GM23338 (cell line): ENCODE results near the gene SDR42E1. TPM values are rescaled to one million over a fixed set of nuclear protein-coding genes. Genes with fewer than 3 reads are reported as not detected.

Experiments
- ATAC-seq: fragments of 200-7000 bp; cut with Tn5 transposase; 3 replicates; pipeline ENCODE4 v1.9.1; 2020
- DNase-seq: peaks from one replicate; pipeline ENCODE4 v3.0.0-alpha.2; 2015; ENCODE audit warnings: low spot score
- H2AFZ ChIP-seq: fragments of 200-600 bp; sonication (generic); 2 replicates; pipeline ENCODE4 v1.8.0; 2016; ENCODE audit warnings: antibody characterized with exemption, mild to moderate bottlenecking, moderate library complexity
- H3F3A ChIP-seq: fragments of 200-600 bp; sonication (generic); replicated peaks from 2 replicates; pipeline ENCODE4 v1.8.0; 2017; ENCODE audit warnings: antibody characterized with exemption, mixed run types, low read depth
- H3K27ac ChIP-seq: fragments of 200-600 bp; sonication (generic); 2 replicates; pipeline ENCODE4 v1.6.1; 2016; ENCODE audit warnings: low read depth
- H3K27me3 ChIP-seq: fragments of 200-600 bp; sonication (generic); 2 replicates; pipeline ENCODE4 v1.8.0; 2016; ENCODE audit warnings: mild to moderate bottlenecking, mixed run types, moderate library complexity; ENCODE audit not compliant: insufficient read depth
- H3K36me3 ChIP-seq: fragments of 200-600 bp; sonication (generic); 2 replicates; pipeline ENCODE4 v1.8.0; 2016; ENCODE audit warnings: mild to moderate bottlenecking; ENCODE audit not compliant: insufficient read depth
- H3K4me1 ChIP-seq: fragments of 200-600 bp; sonication (generic); 2 replicates; pipeline ENCODE4 v1.8.0; 2016; ENCODE audit warnings: mild to moderate bottlenecking, moderate library complexity; ENCODE audit not compliant: insufficient read depth
- H3K4me2 ChIP-seq: fragments of 200-600 bp; sonication (generic); 2 replicates; pipeline ENCODE4 v1.7.1; 2017; ENCODE audit warnings: mixed run types
- H3K4me3 ChIP-seq: fragments of 200-600 bp; sonication (generic); 2 replicates; pipeline ENCODE4 v1.6.1; 2016; ENCODE audit warnings: mixed run types
- H3K79me2 ChIP-seq: fragments of 200-600 bp; sonication (generic); replicated peaks from 2 replicates; pipeline ENCODE4 v1.8.0; 2017; ENCODE audit warnings: mild to moderate bottlenecking; ENCODE audit not compliant: insufficient read depth
- H3K9me2 ChIP-seq: fragments of 200-600 bp; sonication (generic); 2 replicates; pipeline ENCODE4 v1.8.0; 2017; ENCODE audit not compliant: insufficient read depth
- H4K20me1 ChIP-seq: fragments of 200-600 bp; sonication (generic); replicated peaks from 2 replicates; pipeline ENCODE4 v1.8.0; 2017; ENCODE audit warnings: mild to moderate bottlenecking; ENCODE audit not compliant: insufficient read depth
- H3K27ac Mint-ChIP-seq: 2 replicates; pipeline ENCODE4 v1.8.0; 2020; ENCODE audit warnings: inconsistent platforms, mild to moderate bottlenecking, moderate library complexity, mixed read lengths
- H3K27me3 Mint-ChIP-seq: 3 replicates; pipeline ENCODE4 v1.8.0; 2022; ENCODE audit warnings: low read depth, mild to moderate bottlenecking, moderate library complexity, mixed read lengths, inconsistent platforms; ENCODE audit not compliant: insufficient read depth, poor library complexity
- H3K36me3 Mint-ChIP-seq: 3 replicates; pipeline ENCODE4 v1.8.0; 2021; ENCODE audit warnings: low read depth, mild to moderate bottlenecking, inconsistent platforms, moderate library complexity, mixed read lengths
- H3K4me1 Mint-ChIP-seq: 3 replicates; pipeline ENCODE4 v1.8.0; 2020; ENCODE audit warnings: mild to moderate bottlenecking, inconsistent platforms, mixed read lengths
- H3K4me3 Mint-ChIP-seq: 3 replicates; pipeline ENCODE4 v1.8.0; 2021; ENCODE audit warnings: moderate library complexity, mild to moderate bottlenecking, inconsistent platforms, mixed read lengths
- H3K9me3 Mint-ChIP-seq: 3 replicates; pipeline ENCODE4 v1.8.0; 2020; ENCODE audit warnings: moderate library complexity, mild to moderate bottlenecking, inconsistent platforms, mixed read lengths
- CREB1 ChIP-seq: fragments of 250-450 bp; sonication (Bioruptor Pico); IDR thresholded peaks from 2 replicates; pipeline ENCODE4 v1.5.0; 2020; ENCODE audit warnings: low read depth, mild to moderate bottlenecking, moderate library complexity
- CTCF ChIP-seq, 2 experiments: fragments of 200-600 bp in 1 of 2; sonication (generic) in 1 of 2; conservative IDR thresholded peaks; 2 replicates each; pipeline versions ENCODE4 v1.5.1 to v1.6.1; 2016 to 2017; ENCODE audit warnings: antibody characterized with exemption in 2 of 2, low read depth in 2 of 2, mild to moderate bottlenecking in 2 of 2, moderate library complexity in 1 of 2
- ETS1 ChIP-seq: IDR thresholded peaks from 2 replicates; pipeline ENCODE4 v1.6.1; 2016; ENCODE audit warnings: antibody characterized with exemption
- EZH2 ChIP-seq: fragments of 200-600 bp; sonication (generic); IDR thresholded peaks from one replicate; pipeline ENCODE4 v1.8.0; 2017; ENCODE audit warnings: antibody characterized with exemption, mild to moderate bottlenecking, low read depth; ENCODE audit not compliant: unreplicated experiment
- EZH2phosphoT487 ChIP-seq: fragments of 200-600 bp; sonication (generic); IDR thresholded peaks from one replicate; pipeline ENCODE4 v1.8.1; 2018; ENCODE audit warnings: antibody characterized with exemption; ENCODE audit not compliant: unreplicated experiment
- JUNB ChIP-seq: IDR thresholded peaks from one replicate; pipeline ENCODE4 v1.6.1; 2016; ENCODE audit warnings: antibody characterized with exemption; ENCODE audit not compliant: unreplicated experiment
- NANOG ChIP-seq: IDR thresholded peaks from 2 replicates; pipeline ENCODE4 v1.6.1; 2016; ENCODE audit warnings: antibody characterized with exemption, borderline replicate concordance
- POLR2AphosphoS5 ChIP-seq: IDR thresholded peaks from 2 replicates; pipeline ENCODE4 v1.6.1; 2016; ENCODE audit warnings: antibody characterized with exemption, low read depth
- REST ChIP-seq: IDR thresholded peaks from one replicate; pipeline ENCODE4 v1.6.1; 2018; ENCODE audit warnings: antibody characterized with exemption; ENCODE audit not compliant: unreplicated experiment
- STAT1 ChIP-seq: IDR thresholded peaks from one replicate; pipeline ENCODE4 v1.6.1; 2016; ENCODE audit warnings: antibody characterized with exemption; ENCODE audit not compliant: unreplicated experiment
- ZNF114 ChIP-seq: fragments of 250-450 bp; sonication (Bioruptor Pico); IDR thresholded peaks from 2 replicates; pipeline ENCODE4 v1.5.0; 2020; ENCODE audit warnings: mild to moderate bottlenecking, moderate library complexity
- ZNF331 ChIP-seq: fragments of 250-450 bp; sonication (Bioruptor Pico); IDR thresholded peaks from 2 replicates; pipeline ENCODE4 v1.5.0; 2020; ENCODE audit warnings: low read depth, mild to moderate bottlenecking, moderate library complexity
- ZNF462 ChIP-seq: fragments of 250-450 bp; sonication (Bioruptor Pico); IDR thresholded peaks from 2 replicates; pipeline ENCODE4 v1.5.0; 2020; ENCODE audit warnings: mild to moderate bottlenecking, moderate library complexity
- polyA plus RNA-seq: library from polyadenylated mRNA; unstranded; fragments of >200 nt; fragmentation: Nextera tagmentation; extraction: Ambion mirVana; gene quantifications from 2 replicates; pipeline ENCODE4 v1.2.1, GENCODE V29; 2016
- total RNA-seq: library from RNA; depleted of rRNA; stranded (reverse); fragments of >200 nt; shearing (Covaris generic); gene quantifications from 2 replicates; pipeline ENCODE4 v1.2.3, GENCODE V29; 2014

Gene SDR42E1
- total and polyA plus RNA-seq, 2 experiments from 2014 or later, result 0.03 TPM; not detected in 1

- no peaks in the 10 kb centered on the region for H3F3A ChIP-seq
- H3K4me2 ChIP-seq, result no peak overlapping the region
- DNase-seq (no peak), ATAC-seq (no peak)
- H3K79me2 ChIP-seq, result no peaks in the 10 kb centered on the region
- H3K27me3 Mint-ChIP-seq, result peaks cover 2% of the 10 kb centered on the region
- TF ChIP-seq JUNB (no peak), ETS1 (no peak), ZNF114 (CRISPR knock-in tag) (no peak), STAT1 (no peak), REST (no peak), EZH2 (no peak), NANOG (no peak), EZH2phosphoT487 (no peak), CREB1 (CRISPR knock-in tag) (no peak), CTCF (conservative IDR thresholded peaks at IDR 0.05; ENCODE audit: low read depth in 2 of 2) (no peak), ZNF331 (CRISPR knock-in tag) (no peak), ZNF462 (CRISPR knock-in tag) (no peak), POLR2AphosphoS5 (no peak)
- no peak overlapping the region for H3K27ac Mint-ChIP-seq
- no peaks in the 10 kb centered on the region for H3K36me3 Mint-ChIP-seq
- no peak overlapping the region for H3K4me3 Mint-ChIP-seq
- H3K4me1 ChIP-seq, result no peaks in the 10 kb centered on the region
- no peaks in the 10 kb centered on the region for H3K9me3 Mint-ChIP-seq
- H3K36me3 ChIP-seq, result no peaks in the 10 kb centered on the region
- H2AFZ ChIP-seq, result no peak overlapping the region
- no peaks in the 10 kb centered on the region for H4K20me1 ChIP-seq
- H3K4me3 ChIP-seq, result no peak overlapping the region
- H3K9me2 ChIP-seq, result 0 out of 2 replicates have a peak, but pooled peaks cover 2% of the 10 kb centered on the region
- no peaks in the 10 kb centered on the region for H3K27me3 ChIP-seq
- no peak overlapping the region for H3K27ac ChIP-seq
- H3K4me1 Mint-ChIP-seq, result no peaks in the 10 kb centered on the region
These were observed 11.9 kb upstream of the SDR42E1 start for GRCh38 chr16:82023206-82023605.
